Upper lobe of left lung (tissue), 4 donors: Measurements from ENCODE around the gene COCH.

Experiments used
- POLR2A ChIP-seq, 4 donors: fragments of 450-650 bp; IDR thresholded peaks; one replicate each; pipeline ENCODE4 v1.5.1; 2016 to 2017; ENCODE audit warnings: antibody characterized with exemption in 4 of 4, mild to moderate bottlenecking in 2 of 4
- POLR2AphosphoS5 ChIP-seq, 2 donors: sonication (generic); formaldehyde crosslinking; IDR thresholded peaks; one replicate each; pipeline ENCODE4 v1.5.1; 2017; ENCODE audit warnings: antibody characterized with exemption in 2 of 2
- TF ChIP-seq, protein P1 (sequence below), 6 experiments: fragments of 450-650 bp in 4 of 6; fragments of 200-600 bp in 2 of 6; sonication (generic) in 2 of 6; IDR thresholded peaks; one replicate each; pipeline ENCODE4 v1.5.1; 2016 to 2019; ENCODE audit warnings: antibody characterized with exemption in 6 of 6

DNA sequence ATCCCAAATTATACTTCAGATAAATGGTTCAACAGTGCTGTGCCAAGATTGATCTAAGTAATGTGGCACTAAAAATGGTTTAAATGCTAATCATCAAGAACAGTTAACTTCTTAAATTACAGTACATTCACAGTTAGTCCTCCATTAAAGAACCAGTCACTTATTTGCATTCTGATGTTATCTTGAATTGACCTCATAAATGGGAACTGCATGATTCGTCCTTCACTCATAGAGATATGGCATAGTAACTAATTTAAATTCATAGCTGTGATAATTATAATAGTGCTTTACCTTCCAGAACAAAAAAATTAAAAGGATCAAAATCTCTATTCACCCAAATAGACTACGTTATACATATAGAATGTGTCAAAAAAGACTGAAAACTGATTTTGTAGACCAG, 61.1 kb downstream of the COCH start:
- TF ChIP-seq POLR2AphosphoS5 (IDR thresholded peaks at IDR 0.05): no peak
- no peak for TF ChIP-seq POLR2A (IDR thresholded peaks at IDR 0.05)
- TF ChIP-seq, protein P1, sequence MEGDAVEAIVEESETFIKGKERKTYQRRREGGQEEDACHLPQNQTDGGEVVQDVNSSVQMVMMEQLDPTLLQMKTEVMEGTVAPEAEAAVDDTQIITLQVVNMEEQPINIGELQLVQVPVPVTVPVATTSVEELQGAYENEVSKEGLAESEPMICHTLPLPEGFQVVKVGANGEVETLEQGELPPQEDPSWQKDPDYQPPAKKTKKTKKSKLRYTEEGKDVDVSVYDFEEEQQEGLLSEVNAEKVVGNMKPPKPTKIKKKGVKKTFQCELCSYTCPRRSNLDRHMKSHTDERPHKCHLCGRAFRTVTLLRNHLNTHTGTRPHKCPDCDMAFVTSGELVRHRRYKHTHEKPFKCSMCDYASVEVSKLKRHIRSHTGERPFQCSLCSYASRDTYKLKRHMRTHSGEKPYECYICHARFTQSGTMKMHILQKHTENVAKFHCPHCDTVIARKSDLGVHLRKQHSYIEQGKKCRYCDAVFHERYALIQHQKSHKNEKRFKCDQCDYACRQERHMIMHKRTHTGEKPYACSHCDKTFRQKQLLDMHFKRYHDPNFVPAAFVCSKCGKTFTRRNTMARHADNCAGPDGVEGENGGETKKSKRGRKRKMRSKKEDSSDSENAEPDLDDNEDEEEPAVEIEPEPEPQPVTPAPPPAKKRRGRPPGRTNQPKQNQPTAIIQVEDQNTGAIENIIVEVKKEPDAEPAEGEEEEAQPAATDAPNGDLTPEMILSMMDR (IDR thresholded peaks at IDR 0.05): no peak
